ENCODE data around the gene ROBO4. TPM values are rescaled to one million over a fixed set of nuclear protein-coding genes. Genes with fewer than 3 reads are reported as not detected.

The ROBO4 gene
- total and polyA plus RNA-seq, 2 experiments from 2014 or later = not detected

GRCh38 chr11:124880958-124881357 is 16.7 kb downstream of the ROBO4 start:
- H3K27me3 Mint-ChIP-seq (ENCODE audit: insufficient read depth, low read depth, poor library complexity) = peaks cover 24% of the 10 kb centered on the region
- Histone ChIP-seq H3K9me2 (ENCODE audit: insufficient read depth) (peaks cover 5% of the 10 kb centered on the region; the same call in 1 of the 2 replicates), H3K36me3 (ENCODE audit: insufficient read depth) (no peaks in the 10 kb centered on the region), H2AFZ (no peak overlapping the region), H3K4me1 (ENCODE audit: insufficient read depth) (peaks cover 9% of the 10 kb centered on the region; the same call in 1 of the 2 replicates), H3K4me3 (no peak overlapping the region), H3K79me2 (replicated peaks; ENCODE audit: insufficient read depth) (no peaks in the 10 kb centered on the region), H4K20me1 (replicated peaks; ENCODE audit: insufficient read depth) (no peaks in the 10 kb centered on the region), H3K27ac (ENCODE audit: low read depth) (no peak overlapping the region), H3K4me2 (no peak overlapping the region), H3K27me3 (ENCODE audit: insufficient read depth) (peaks cover 14% of the 10 kb centered on the region), H3F3A (replicated peaks; ENCODE audit: low read depth) (no peaks in the 10 kb centered on the region)
- ATAC-seq (no peak), DNase-seq (ENCODE audit: low spot score) (no peak)
- H3K27ac Mint-ChIP-seq = no peak overlapping the region
- H3K9me3 Mint-ChIP-seq = no peaks in the 10 kb centered on the region; the same call in 2 of the 3 replicates
- H3K4me3 Mint-ChIP-seq = no peak overlapping the region
- H3K4me1 Mint-ChIP-seq = peaks cover 20% of the 10 kb centered on the region
- H3K36me3 Mint-ChIP-seq (ENCODE audit: low read depth) = no peaks in the 10 kb centered on the region
- TF ChIP-seq CTCF (conservative IDR thresholded peaks at IDR 0.05; ENCODE audit: low read depth in 2 of 2) (no peak), NANOG (IDR thresholded peaks at IDR 0.05; ENCODE audit: borderline replicate concordance) (no peak), ZNF331 (CRISPR knock-in tag; IDR thresholded peaks at IDR 0.05; ENCODE audit: low read depth) (no peak), ETS1 (IDR thresholded peaks at IDR 0.05) (no peak), CREB1 (CRISPR knock-in tag; IDR thresholded peaks at IDR 0.05; ENCODE audit: low read depth) (no peak), EZH2 (IDR thresholded peaks at IDR 0.05; ENCODE audit: low read depth, unreplicated experiment) (no peak), STAT1 (IDR thresholded peaks at IDR 0.05; ENCODE audit: unreplicated experiment) (no peak), REST (IDR thresholded peaks at IDR 0.05; ENCODE audit: unreplicated experiment) (no peak), JUNB (IDR thresholded peaks at IDR 0.05; ENCODE audit: unreplicated experiment) (no peak), ZNF462 (CRISPR knock-in tag; IDR thresholded peaks at IDR 0.05) (no peak), EZH2phosphoT487 (IDR thresholded peaks at IDR 0.05; ENCODE audit: unreplicated experiment) (no peak), ZNF114 (CRISPR knock-in tag; IDR thresholded peaks at IDR 0.05) (no peak)
